Immature natural killer cell (primary cell): ENCODE results near the gene PTPRD. TPM values are rescaled to one million over a fixed set of nuclear protein-coding genes. Genes with fewer than 3 reads are reported as not detected.

Source experiments
- DNase-seq, 3 donors: peaks; one replicate each; pipeline ENCODE4 v3.0.0; 2022; ENCODE audit warnings: mixed read lengths in 1 of 3
- H3K27ac Mint-ChIP-seq, 6 donors: one replicate each; pipeline ENCODE4 v1.8.0; 2020; ENCODE audit warnings: mixed read lengths in 6 of 6, mild to moderate bottlenecking in 5 of 6, inconsistent platforms in 4 of 6, moderate library complexity in 3 of 6
- H3K27me3 Mint-ChIP-seq, 3 donors: one replicate each; pipeline ENCODE4 v1.8.0; 2020 to 2021; ENCODE audit warnings: low read depth in 3 of 3, mild to moderate bottlenecking in 3 of 3, mixed read lengths in 3 of 3, moderate library complexity in 3 of 3, inconsistent platforms in 1 of 3
- H3K36me3 Mint-ChIP-seq, 3 donors: one replicate each; pipeline ENCODE4 v1.8.0; 2020; ENCODE audit warnings: mixed read lengths in 3 of 3, inconsistent platforms in 2 of 3, mild to moderate bottlenecking in 2 of 3
- H3K4me1 Mint-ChIP-seq, 2 donors: one replicate each; pipeline ENCODE4 v1.8.0; 2020; ENCODE audit warnings: inconsistent platforms in 2 of 2, mild to moderate bottlenecking in 2 of 2, mixed read lengths in 2 of 2, moderate library complexity in 1 of 2
- H3K4me3 Mint-ChIP-seq, 5 donors: one replicate each; pipeline ENCODE4 v1.8.0; 2020; ENCODE audit warnings: mild to moderate bottlenecking in 5 of 5, mixed read lengths in 5 of 5, inconsistent platforms in 3 of 5, moderate library complexity in 3 of 5
- H3K9me3 Mint-ChIP-seq, 6 donors: one replicate each; pipeline ENCODE4 v1.8.0; 2020; ENCODE audit warnings: mild to moderate bottlenecking in 6 of 6, mixed read lengths in 6 of 6, inconsistent platforms in 4 of 6, moderate library complexity in 3 of 6
- polyA plus RNA-seq, 3 donors: library from polyadenylated mRNA; unstranded; fragments of 300-500 nt; fragmentation: Illumina TruSeq; gene quantifications; one replicate each; pipeline ENCODE4 v1.2.3, GENCODE V29; 2021

PTPRD gene
- polyA plus RNA-seq, 3 donors from 2014 or later, result not detected

GRCh38 chr9:9855177-9856078 is 757.4 kb downstream of the PTPRD start:
- peaks cover 1 to 27% (median 7%) of the 10 kb centered on the region in 6 donors for H3K9me3 Mint-ChIP-seq
- H3K27me3 Mint-ChIP-seq, result no peaks in the 10 kb centered on the region
- no peaks in the 10 kb centered on the region for H3K36me3 Mint-ChIP-seq
- DNase-seq, result no peak
- H3K27ac Mint-ChIP-seq, result no peak overlapping the region
- peaks cover 0 to 1% of the 10 kb centered on the region in 2 donors for H3K4me1 Mint-ChIP-seq
- H3K4me3 Mint-ChIP-seq, result no peak overlapping the region

GRCh38 chr9:9847750-9848149 is 765.1 kb downstream of the PTPRD start:
- no peak for DNase-seq
- Mint-ChIP-seq H3K4me3 (peak overlapping the region in 4 of 5 donors; percentile 1 to 27 (median 18)), H3K9me3 (peaks cover 0 to 12% (median 6%) of the 10 kb centered on the region in 6 donors), H3K27ac (peak overlapping the region in 2 of 6 donors; percentile 67 to 79), H3K36me3 (no peaks in the 10 kb centered on the region), H3K27me3 (no peaks in the 10 kb centered on the region), H3K4me1 (peaks cover 14 to 29% of the 10 kb centered on the region in 2 donors)

- Mint-ChIP-seq H3K4me3 (peak overlapping the region; percentile 33 to 69 (median 59)), H3K36me3 (no peaks in the 10 kb centered on the region), H3K4me1 (peaks cover 14 to 29% of the 10 kb centered on the region in 2 donors), H3K27me3 (no peaks in the 10 kb centered on the region), H3K27ac (peak overlapping the region in 5 of 6 donors; percentile 36 to 79 (median 67)), H3K9me3 (peaks cover 2 to 24% (median 6%) of the 10 kb centered on the region in 6 donors)
- peak in 1 of 3 donors; percentile 9 for DNase-seq
Measured at GRCh38 chr9:9846557-9846956, 766.2 kb downstream of the PTPRD start.

GRCh38 chr9:9820436-9820835 is 792.4 kb downstream of the PTPRD start:
- peaks cover 0 to 3% (median 0%) of the 10 kb centered on the region in 3 donors for H3K27me3 Mint-ChIP-seq
- H3K36me3 Mint-ChIP-seq, result no peaks in the 10 kb centered on the region
- no peak overlapping the region for H3K4me3 Mint-ChIP-seq
- H3K27ac Mint-ChIP-seq, result no peak overlapping the region
- H3K4me1 Mint-ChIP-seq, result no peaks in the 10 kb centered on the region
- peaks cover 3 to 36% (median 13%) of the 10 kb centered on the region in 6 donors for H3K9me3 Mint-ChIP-seq
- DNase-seq, result no peak

GRCh38 chr9:9819886-9820285 is 792.9 kb downstream of the PTPRD start:
- H3K4me1 Mint-ChIP-seq, result no peaks in the 10 kb centered on the region

GRCh38 chr9:9817176-9817575 is 795.6 kb downstream of the PTPRD start:
- H3K27me3 Mint-ChIP-seq, result peaks cover 0 to 3% (median 0%) of the 10 kb centered on the region in 3 donors
- no peaks in the 10 kb centered on the region for H3K36me3 Mint-ChIP-seq
- peaks cover 5 to 44% (median 16%) of the 10 kb centered on the region in 6 donors for H3K9me3 Mint-ChIP-seq
- H3K4me1 Mint-ChIP-seq, result no peaks in the 10 kb centered on the region
- no peak overlapping the region for H3K4me3 Mint-ChIP-seq
- no peak for DNase-seq
- no peak overlapping the region for H3K27ac Mint-ChIP-seq

More at GRCh38 chr9:9819886-9820285, 792.9 kb downstream of the PTPRD start:
- Mint-ChIP-seq H3K9me3 (peaks cover 2 to 38% (median 10%) of the 10 kb centered on the region in 6 donors), H3K27me3 (peaks cover 0 to 3% (median 0%) of the 10 kb centered on the region in 3 donors), H3K36me3 (no peaks in the 10 kb centered on the region), H3K27ac (no peak overlapping the region), H3K4me3 (no peak overlapping the region)
- DNase-seq, result no peak

GRCh38 chr9:9804109-9804508 is 808.7 kb downstream of the PTPRD start:
- H3K27ac Mint-ChIP-seq, result no peak overlapping the region
- H3K4me1 Mint-ChIP-seq, result no peaks in the 10 kb centered on the region
- H3K36me3 Mint-ChIP-seq, result no peaks in the 10 kb centered on the region
- no peak for DNase-seq
- H3K27me3 Mint-ChIP-seq, result peaks cover 0 to 2% (median 0%) of the 10 kb centered on the region in 3 donors
- H3K4me3 Mint-ChIP-seq, result no peak overlapping the region
- H3K9me3 Mint-ChIP-seq, result peaks cover 2 to 32% (median 12%) of the 10 kb centered on the region in 6 donors

- Mint-ChIP-seq H3K9me3 (peaks cover 2 to 27% (median 9%) of the 10 kb centered on the region in 6 donors), H3K36me3 (peaks cover 0 to 4% (median 0%) of the 10 kb centered on the region in 3 donors), H3K27ac (no peak overlapping the region), H3K27me3 (no peaks in the 10 kb centered on the region), H3K4me3 (no peak overlapping the region), H3K4me1 (no peaks in the 10 kb centered on the region)
- DNase-seq, result no peak
Measured at GRCh38 chr9:9799287-9799686, 813.5 kb downstream of the PTPRD start.

GRCh38 chr9:9792144-9792857 is 820.5 kb downstream of the PTPRD start:
- no peak overlapping the region for H3K4me3 Mint-ChIP-seq
- H3K36me3 Mint-ChIP-seq, result no peaks in the 10 kb centered on the region
- DNase-seq, result no peak
- H3K27ac Mint-ChIP-seq, result no peak overlapping the region
- H3K4me1 Mint-ChIP-seq, result no peaks in the 10 kb centered on the region
- peaks cover 4 to 34% (median 9%) of the 10 kb centered on the region in 6 donors for H3K9me3 Mint-ChIP-seq
- peaks cover 0 to 2% (median 0%) of the 10 kb centered on the region in 3 donors for H3K27me3 Mint-ChIP-seq

GRCh38 chr9:9791611-9792010 is 821.2 kb downstream of the PTPRD start:
- peaks cover 0 to 2% (median 0%) of the 10 kb centered on the region in 3 donors for H3K27me3 Mint-ChIP-seq
- no peak overlapping the region for H3K4me3 Mint-ChIP-seq
- no peaks in the 10 kb centered on the region for H3K4me1 Mint-ChIP-seq
- H3K27ac Mint-ChIP-seq, result no peak overlapping the region
- H3K9me3 Mint-ChIP-seq, result peaks cover 5 to 32% (median 7%) of the 10 kb centered on the region in 6 donors
- no peaks in the 10 kb centered on the region for H3K36me3 Mint-ChIP-seq
- DNase-seq, result no peak

- Mint-ChIP-seq H3K27ac (no peak overlapping the region), H3K27me3 (peaks cover 0 to 2% (median 0%) of the 10 kb centered on the region in 3 donors), H3K4me3 (no peak overlapping the region), H3K9me3 (peaks cover 0 to 26% (median 5%) of the 10 kb centered on the region in 6 donors), H3K4me1 (no peaks in the 10 kb centered on the region), H3K36me3 (no peaks in the 10 kb centered on the region)
- no peak for DNase-seq
Measured at GRCh38 chr9:9790216-9790872, 822.5 kb downstream of the PTPRD start.

- DNase-seq, result no peak
- Mint-ChIP-seq H3K4me1 (no peaks in the 10 kb centered on the region), H3K9me3 (peaks cover 0 to 20% (median 7%) of the 10 kb centered on the region in 6 donors), H3K27me3 (peaks cover 2 to 4% (median 2%) of the 10 kb centered on the region in 3 donors), H3K36me3 (no peaks in the 10 kb centered on the region), H3K4me3 (no peak overlapping the region), H3K27ac (no peak overlapping the region)
Measured at GRCh38 chr9:9783711-9784110, 829.1 kb downstream of the PTPRD start.

GRCh38 chr9:9783211-9783610 is 829.6 kb downstream of the PTPRD start:
- Mint-ChIP-seq H3K4me1 (no peaks in the 10 kb centered on the region), H3K36me3 (no peaks in the 10 kb centered on the region), H3K9me3 (peaks cover 0 to 19% (median 7%) of the 10 kb centered on the region in 6 donors), H3K4me3 (no peak overlapping the region), H3K27me3 (peaks cover 2 to 4% (median 2%) of the 10 kb centered on the region in 3 donors), H3K27ac (no peak overlapping the region)
- no peak for DNase-seq
